K562 (cell line): ENCODE results near the gene RHEX. TPM values are rescaled to one million over a fixed set of nuclear protein-coding genes. Genes with fewer than 3 reads are reported as not detected.

Experiments used
- E2F6 ChIP-seq, 2 experiments: IDR thresholded peaks; 2 replicates each; pipeline ENCODE4 v1.6.1; 2011; ENCODE audit warnings: borderline replicate concordance in 1 of 2, control low read depth in 1 of 2, low read depth in 1 of 2, low read length in 1 of 2, mild to moderate bottlenecking in 1 of 2, mixed read lengths in 1 of 2, moderate library complexity in 1 of 2; ENCODE audit not compliant: insufficient read depth in 1 of 2, insufficient read length in 1 of 2, poor library complexity in 1 of 2, severe bottlenecking in 1 of 2; ENCODE audit errors: extremely low read depth in 1 of 2
- ETV5 ChIP-seq: sonication (generic); formaldehyde crosslinking; IDR thresholded peaks from 2 replicates; pipeline ENCODE4 v1.4.0; 2020; ENCODE audit warnings: low read depth, mild to moderate bottlenecking, missing genetic modification reagents
- FOXP1 ChIP-seq: sonication (generic); formaldehyde crosslinking; IDR thresholded peaks from 2 replicates; pipeline ENCODE4 v1.8.0; 2022; ENCODE audit warnings: mild to moderate bottlenecking, missing genetic modification reagents
- GATAD2A ChIP-seq: fragments of 450-650 bp; IDR thresholded peaks from 2 replicates; pipeline ENCODE4 v1.6.1; 2017
- HEY1 ChIP-seq: fragments of 250-450 bp; sonication (Bioruptor Pico); IDR thresholded peaks from 2 replicates; pipeline ENCODE4 v1.5.0; 2020; ENCODE audit warnings: mild to moderate bottlenecking, moderate library complexity, borderline replicate concordance
- HNRNPK ChIP-seq: fragments of 200-400 bp; formaldehyde crosslinking; IDR thresholded peaks from one replicate; pipeline ENCODE4 v1.6.1; 2018; ENCODE audit warnings: mild to moderate bottlenecking, low read depth, low read length; ENCODE audit not compliant: poor library complexity, severe bottlenecking
- KLF13 ChIP-seq: fragments of 450-650 bp; IDR thresholded peaks from 2 replicates; pipeline ENCODE4 v1.6.1; 2016; ENCODE audit warnings: missing genetic modification characterization, low read depth, mild to moderate bottlenecking, missing compliant biosample characterization, moderate library complexity, borderline replicate concordance
- MAX ChIP-seq: sonication (generic); formaldehyde crosslinking; IDR thresholded peaks from 2 replicates; pipeline ENCODE4 v1.9.0; 2022; ENCODE audit warnings: mild to moderate bottlenecking, missing genetic modification reagents
- MYC ChIP-seq, 2 experiments: fragments of 250-450 bp in 1 of 2; sonication (Bioruptor Pico) in 1 of 2; IDR thresholded peaks; 2 replicates each; pipeline versions ENCODE4 v1.5.1 to v1.6.1; 2012 to 2021; ENCODE audit warnings: low read depth in 2 of 2, borderline replicate concordance in 1 of 2, improper control_type of control experiment in 1 of 2, low read length in 1 of 2, mild to moderate bottlenecking in 1 of 2, moderate library complexity in 1 of 2
- NFRKB ChIP-seq: fragments of 450-650 bp; IDR thresholded peaks from 2 replicates; pipeline ENCODE4 v1.6.1; 2016; ENCODE audit warnings: low read depth
- RBFOX2 ChIP-seq: fragments of 200-400 bp; formaldehyde crosslinking; IDR thresholded peaks from 2 replicates; pipeline ENCODE4 v1.6.1; 2017; ENCODE audit warnings: low read depth, mild to moderate bottlenecking, low read length, moderate library complexity
- RNF2 ChIP-seq: sonication (generic); IDR thresholded peaks from 2 replicates; pipeline ENCODE4 v1.6.1; 2016
- TCF7L2 ChIP-seq: fragments of 150-350 bp; IDR thresholded peaks from 2 replicates; pipeline ENCODE4 v1.6.1; 2016; ENCODE audit warnings: low read depth, mild to moderate bottlenecking, low read length, moderate library complexity
- TOE1 ChIP-seq, 2 experiments: fragments of 450-650 bp in 1 of 2; sonication (generic) in 1 of 2; formaldehyde crosslinking in 1 of 2; IDR thresholded peaks; 2 replicates each; pipeline versions ENCODE4 v1.7.1 to v1.8.0; 2016 to 2022; ENCODE audit warnings: borderline replicate concordance in 2 of 2, mild to moderate bottlenecking in 2 of 2, antibody characterized with exemption in 1 of 2, inconsistent platforms in 1 of 2, low read depth in 1 of 2, missing genetic modification reagents in 1 of 2, moderate library complexity in 1 of 2
- XRCC5 ChIP-seq: fragments of 200-400 bp; formaldehyde crosslinking; IDR thresholded peaks from 2 replicates; pipeline ENCODE4 v1.6.1; 2017; ENCODE audit warnings: low read depth, mild to moderate bottlenecking, low read length
- YBX1 ChIP-seq: fragments of 450-650 bp; IDR thresholded peaks from 2 replicates; pipeline ENCODE4 v1.7.1; 2016; ENCODE audit warnings: mild to moderate bottlenecking
- ZNF699 ChIP-seq: fragments of 250-450 bp; sonication (Bioruptor Pico); IDR thresholded peaks from 2 replicates; pipeline ENCODE4 v1.8.0; 2021; ENCODE audit warnings: mild to moderate bottlenecking, moderate library complexity; ENCODE audit not compliant: insufficient replicate concordance
- polyA plus RNA-seq, 8 experiments: library from polyadenylated mRNA; depleted of rRNA in 4 of 8; stranded (reverse) in 5 of 8; unstranded in 3 of 8; fragments of >200 nt; fragmentation: Nextera tagmentation in 2 of 8; fragmentation: Illumina TruSeq in 1 of 8; extraction: Ambion mirVana in 2 of 8; extraction: Trizol in 1 of 8; gene quantifications; 2 replicates each; pipeline versions ENCODE4 v1.2.1 to v1.2.3, GENCODE V29; 2011 to 2014; ENCODE audit warnings: inconsistent platforms in 1 of 8, missing spikeins in 1 of 8
- total RNA-seq, 7 experiments: library from RNA; depleted of rRNA in 6 of 7; stranded (reverse); fragments of >200 nt in 6 of 7; fragmentation: Illumina TruSeq in 2 of 7; extraction: Trizol in 2 of 7; gene quantifications; 2 replicates each; pipeline versions ENCODE4 v1.2.1 to v1.2.3, GENCODE V29; 2011 to 2021; ENCODE audit warnings: low replicate concordance in 1 of 7
- TF ChIP-seq, protein P1 (sequence below): fragments of 250-450 bp; sonication (Bioruptor Pico); IDR thresholded peaks from 2 replicates; pipeline ENCODE4 v1.4.0; 2020; ENCODE audit warnings: borderline replicate concordance
- TF ChIP-seq, protein P2 (sequence below): fragments of 450-650 bp; IDR thresholded peaks from 2 replicates; pipeline ENCODE4 v1.6.1; 2016

Gene RHEX
- total and polyA plus RNA-seq, 9 of the 15 experiments (the other 6 are each of a cell fraction or from before 2014, with no cell fraction given) = not detected

DNA sequence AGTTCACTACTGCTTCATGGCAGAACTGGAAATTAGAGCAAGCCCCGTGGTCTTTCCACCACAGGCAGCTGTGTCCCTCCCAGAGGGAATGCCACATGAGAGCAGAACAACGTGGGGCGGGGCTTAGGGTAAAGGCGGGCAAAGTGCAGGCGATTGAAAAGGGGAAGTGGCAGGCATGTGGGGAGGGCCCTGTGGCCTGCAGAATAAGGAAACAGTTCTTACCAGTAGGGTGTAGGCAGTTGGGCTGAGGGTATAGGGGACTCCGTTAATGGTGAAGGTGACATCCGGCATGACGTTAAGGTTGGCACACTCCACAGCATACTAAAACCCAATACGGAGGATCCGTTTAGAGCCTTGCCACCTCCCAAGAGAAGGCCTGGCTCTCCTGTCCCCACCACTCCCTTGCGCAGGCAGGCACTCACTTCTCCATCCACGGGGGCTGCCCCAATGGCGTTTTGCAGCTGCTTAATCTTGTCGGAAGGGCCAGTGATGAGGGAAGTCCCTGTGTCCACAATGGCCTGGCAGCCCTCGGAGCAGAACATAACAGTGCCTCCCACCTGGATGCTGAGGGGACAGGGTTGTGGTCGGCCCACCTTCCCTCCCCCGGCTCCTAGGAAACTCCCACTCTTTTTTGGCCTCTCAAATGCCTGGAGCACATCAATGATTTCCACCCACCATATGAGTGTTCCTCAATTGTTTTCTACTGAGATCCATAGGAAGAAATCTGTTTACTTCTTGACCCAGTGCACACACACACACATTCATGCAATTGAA is 40.7 kb upstream of the RHEX start (continued):
- TF ChIP-seq MYC (IDR thresholded peaks at IDR 0.05; ENCODE audit: low read depth, low read length) (0 out of 2 replicates have a peak, but pooled peaks have one; percentile 31), MYC (CRISPR knock-in tag; IDR thresholded peaks at IDR 0.05; ENCODE audit: borderline replicate concordance, low read depth) (no peak), TCF7L2 (no peak), RNF2 (peak; percentile 57; the same call in 1 of the 2 replicates), HEY1 (CRISPR knock-in tag) (no peak), ZNF699 (no peak), E2F6 (IDR thresholded peaks at IDR 0.05; ENCODE audit: borderline replicate concordance in 1 of 2, extremely low read depth in 1 of 2, insufficient read depth in 1 of 2, insufficient read length in 1 of 2, low read depth in 1 of 2, low read length in 1 of 2, poor library complexity in 1 of 2, severe bottlenecking in 1 of 2) (peak; percentile 68 to 85), NFRKB (no peak), ETV5 (CRISPR knock-in tag) (no peak), TOE1 (IDR thresholded peaks at IDR 0.05; ENCODE audit: borderline replicate concordance) (no peak), TOE1 (CRISPR knock-in tag; IDR thresholded peaks at IDR 0.05; ENCODE audit: borderline replicate concordance, low read depth) (no peak), GATAD2A (no peak), XRCC5 (no peak), MAX (CRISPR knock-in tag) (peak; percentile 96), RBFOX2 (no peak), FOXP1 (CRISPR knock-in tag) (0 out of 2 replicates have a peak, but pooled peaks have one; percentile 34), YBX1 (no peak), KLF13 (tag) (no peak), HNRNPK (no peak)
- TF ChIP-seq, protein P1, sequence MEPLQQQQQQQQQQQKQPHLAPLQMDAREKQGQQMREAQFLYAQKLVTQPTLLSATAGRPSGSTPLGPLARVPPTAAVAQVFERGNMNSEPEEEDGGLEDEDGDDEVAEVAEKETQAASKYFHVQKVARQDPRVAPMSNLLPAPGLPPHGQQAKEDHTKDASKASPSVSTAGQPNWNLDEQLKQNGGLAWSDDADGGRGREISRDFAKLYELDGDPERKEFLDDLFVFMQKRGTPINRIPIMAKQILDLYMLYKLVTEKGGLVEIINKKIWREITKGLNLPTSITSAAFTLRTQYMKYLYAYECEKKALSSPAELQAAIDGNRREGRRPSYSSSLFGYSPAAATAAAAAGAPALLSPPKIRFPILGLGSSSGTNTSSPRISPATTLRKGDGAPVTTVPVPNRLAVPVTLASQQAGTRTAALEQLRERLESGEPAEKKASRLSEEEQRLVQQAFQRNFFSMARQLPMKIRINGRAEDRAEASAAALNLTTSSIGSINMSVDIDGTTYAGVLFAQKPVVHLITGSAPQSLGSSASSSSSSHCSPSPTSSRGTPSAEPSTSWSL (CRISPR knock-in tag) = no peak
- TF ChIP-seq, protein P2, sequence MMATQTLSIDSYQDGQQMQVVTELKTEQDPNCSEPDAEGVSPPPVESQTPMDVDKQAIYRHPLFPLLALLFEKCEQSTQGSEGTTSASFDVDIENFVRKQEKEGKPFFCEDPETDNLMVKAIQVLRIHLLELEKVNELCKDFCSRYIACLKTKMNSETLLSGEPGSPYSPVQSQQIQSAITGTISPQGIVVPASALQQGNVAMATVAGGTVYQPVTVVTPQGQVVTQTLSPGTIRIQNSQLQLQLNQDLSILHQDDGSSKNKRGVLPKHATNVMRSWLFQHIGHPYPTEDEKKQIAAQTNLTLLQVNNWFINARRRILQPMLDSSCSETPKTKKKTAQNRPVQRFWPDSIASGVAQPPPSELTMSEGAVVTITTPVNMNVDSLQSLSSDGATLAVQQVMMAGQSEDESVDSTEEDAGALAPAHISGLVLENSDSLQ = peak; percentile 11; the same call in 1 of the 2 replicates
